GM19463 (cell line): ENCODE measurements around the gene MPPED1.

Experiments
- ATAC-seq: cut with Tn5 transposase; IDR thresholded peaks from one replicate; pipeline ENCODE4 v1.9.1; 2021; ENCODE audit warnings: mild to moderate bottlenecking, moderate library complexity; ENCODE audit not compliant: unreplicated experiment

The MPPED1 gene

DNA sequence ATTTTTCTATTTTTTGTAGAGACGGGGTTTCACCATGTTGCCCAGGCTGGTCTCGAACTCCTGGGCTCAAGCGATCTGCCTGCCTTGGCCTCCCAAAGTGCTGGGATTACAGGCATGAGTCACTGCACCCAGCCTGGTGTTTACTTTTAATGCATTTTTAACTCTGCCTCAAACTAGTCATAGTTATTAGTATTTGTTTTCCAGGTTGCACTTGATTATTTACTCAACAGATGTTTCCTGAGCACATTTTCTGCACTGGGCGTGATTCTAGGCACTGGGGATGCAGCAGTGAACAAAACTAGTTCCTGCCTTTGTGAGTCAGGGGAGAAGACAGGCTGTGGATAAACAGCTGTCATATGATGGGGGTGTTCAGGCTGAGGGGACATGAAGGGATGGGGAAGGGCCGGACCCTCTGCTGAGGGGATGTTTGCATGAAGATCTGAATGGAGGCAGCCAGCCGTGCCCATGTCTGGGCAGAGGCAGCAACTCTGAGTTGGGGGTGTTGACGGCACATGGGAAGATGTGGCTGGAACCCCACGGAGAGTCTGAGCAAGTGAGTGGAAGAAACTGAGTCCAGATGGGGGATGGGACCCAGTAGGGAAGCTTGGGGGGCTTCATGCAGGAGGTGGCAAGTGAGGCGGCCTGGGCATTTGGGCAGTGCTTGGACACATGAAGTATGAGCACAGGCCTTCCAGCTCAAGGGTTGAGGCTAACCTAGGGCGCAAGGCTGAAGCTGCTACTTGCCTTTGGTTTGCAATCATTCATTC lies 34.4 kb downstream of the MPPED1 start:
- no peak for ATAC-seq

DNA sequence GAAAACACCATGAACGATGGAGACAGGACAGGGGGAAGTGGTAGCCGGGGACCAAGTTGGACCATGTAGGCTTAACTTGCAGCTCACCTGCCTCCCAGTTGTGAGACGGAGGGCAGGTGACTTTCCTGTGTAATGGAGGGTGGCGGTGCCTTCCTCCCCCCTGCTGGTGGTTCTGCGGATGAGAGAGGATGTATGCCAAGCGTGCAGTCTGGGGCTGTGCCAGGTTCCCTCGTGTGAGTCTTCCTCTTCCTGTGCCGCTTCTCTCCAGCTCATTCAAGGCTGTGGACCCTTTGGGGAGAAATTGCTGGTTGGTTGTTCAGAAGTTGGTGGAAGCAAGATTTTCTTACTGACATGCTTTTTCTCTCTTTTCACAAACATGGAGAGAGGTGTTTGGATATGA lies 35.1 kb downstream of the MPPED1 start:
- no peak for ATAC-seq

DNA sequence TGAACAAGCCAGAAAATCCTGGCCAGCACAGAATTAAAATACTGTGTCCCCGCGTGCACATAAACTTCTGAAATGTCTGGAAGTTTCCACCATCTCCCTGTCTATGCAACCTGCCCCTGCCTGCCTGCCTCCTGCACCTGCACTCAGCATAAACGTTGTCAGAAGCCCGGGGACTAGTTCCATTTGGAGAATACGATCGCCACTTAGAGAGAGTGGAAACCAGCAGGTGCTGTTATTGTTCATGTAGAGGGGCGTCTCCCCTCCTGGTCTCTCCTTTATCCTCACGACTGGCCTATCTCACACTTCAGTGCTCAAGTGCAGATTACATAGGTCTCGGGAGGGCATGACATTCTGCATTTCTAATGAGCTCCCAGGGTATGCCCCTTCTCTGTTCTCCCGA lies 35.6 kb downstream of the MPPED1 start:
- ATAC-seq: no peak

DNA sequence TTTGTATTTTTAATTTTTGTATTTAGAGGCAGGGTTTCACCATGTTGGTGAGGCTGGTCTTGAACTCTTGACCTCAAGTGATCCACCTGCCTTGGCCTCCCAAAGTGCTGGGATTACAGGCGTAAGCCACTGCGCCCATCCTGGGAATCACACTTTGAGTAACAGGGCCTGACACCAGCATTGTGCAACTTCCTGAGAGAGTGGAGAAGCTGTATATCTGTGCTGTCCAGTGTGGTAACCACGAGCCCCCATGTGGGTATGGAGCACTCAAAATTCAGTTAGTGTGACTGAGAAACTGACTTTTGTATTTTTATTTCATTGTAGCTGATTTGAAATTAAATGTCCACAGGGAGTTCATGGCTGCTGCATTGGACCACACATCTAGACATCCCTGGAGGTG lies 36.2 kb downstream of the MPPED1 start:
- no peak for ATAC-seq

DNA sequence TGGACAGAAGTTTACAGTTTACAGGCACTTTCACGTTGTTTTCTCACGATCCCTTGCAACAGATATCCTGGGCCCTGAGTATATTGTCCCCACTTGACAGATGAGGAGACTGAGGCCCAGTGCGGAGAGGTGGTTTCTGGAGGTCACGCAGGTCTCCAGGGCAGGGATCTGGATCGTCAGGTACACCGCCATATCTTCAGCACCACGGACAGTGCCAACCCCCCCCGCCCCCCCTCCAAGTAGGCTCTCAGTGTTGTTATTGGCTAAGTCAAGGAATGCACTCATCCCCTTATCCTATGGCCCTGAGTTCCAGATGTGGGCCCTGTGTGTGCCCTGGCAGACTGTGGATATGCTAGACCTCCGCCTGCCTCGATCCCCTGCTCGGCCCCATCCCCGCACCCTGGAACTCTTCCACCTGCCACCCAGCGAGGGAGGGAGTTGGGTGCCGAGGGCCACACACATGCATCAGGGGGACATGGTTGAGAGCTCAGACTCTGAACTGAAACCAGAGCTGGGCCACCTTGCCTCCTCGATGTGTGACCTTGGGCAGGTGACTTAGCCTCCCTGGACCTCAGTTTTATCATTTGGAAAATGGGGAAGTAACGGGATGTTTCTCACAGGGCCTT lies 37.5 kb downstream of the MPPED1 start:
- ATAC-seq: no peak

DNA sequence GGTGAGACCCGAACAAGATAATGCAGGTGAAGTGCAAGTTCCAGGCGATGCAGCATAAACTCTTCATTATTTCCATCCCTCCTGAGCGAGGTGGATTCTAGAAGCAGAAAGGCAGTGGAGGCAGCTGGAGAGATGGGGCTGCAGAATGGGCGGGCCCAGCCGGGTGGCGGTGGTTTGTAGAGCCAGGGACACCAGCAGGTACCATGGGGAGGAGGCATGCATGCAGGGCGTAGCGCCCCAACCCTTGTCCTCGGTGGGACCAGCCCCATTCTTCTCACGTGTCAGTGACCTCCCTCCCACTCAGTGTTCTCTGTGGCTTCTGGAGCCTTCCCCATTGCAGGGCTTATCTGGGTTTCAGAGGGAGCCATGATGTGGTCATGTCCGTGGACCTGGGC lies 38.0 kb downstream of the MPPED1 start:
- ATAC-seq: no peak

DNA sequence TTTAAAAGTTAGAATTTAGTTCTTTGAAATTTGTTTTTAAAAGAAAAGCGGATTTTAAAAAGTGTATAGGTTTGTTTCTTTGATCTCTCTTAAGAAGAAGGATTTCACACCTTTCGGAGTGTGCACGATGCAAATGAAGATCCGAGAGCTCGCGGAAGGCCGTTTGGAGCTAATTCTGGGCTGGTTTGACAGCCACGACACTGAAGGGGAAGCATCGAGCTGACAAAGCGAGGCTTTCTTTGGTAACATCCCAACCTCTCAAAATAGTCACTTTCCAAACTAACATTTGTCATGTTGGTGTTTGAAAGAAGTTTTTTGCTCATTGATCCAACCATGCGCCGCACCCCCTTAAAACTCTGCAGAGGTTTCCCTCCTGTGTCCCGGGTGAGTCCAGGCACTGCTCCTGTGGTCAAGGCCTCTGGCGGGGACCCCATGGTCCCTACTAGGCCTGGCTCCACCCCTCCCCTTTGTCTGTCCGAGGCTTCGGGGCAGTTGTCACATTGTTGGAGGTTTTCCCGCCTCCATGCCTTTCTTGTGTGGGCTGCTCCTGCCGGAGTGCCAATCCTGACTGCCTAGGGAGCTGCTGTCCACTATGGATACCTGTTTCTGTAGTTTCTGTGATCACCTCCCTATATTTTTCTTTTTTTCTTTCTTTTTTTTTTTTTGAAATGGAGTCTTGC lies 39.7 kb downstream of the MPPED1 start:
- ATAC-seq: no peak

DNA sequence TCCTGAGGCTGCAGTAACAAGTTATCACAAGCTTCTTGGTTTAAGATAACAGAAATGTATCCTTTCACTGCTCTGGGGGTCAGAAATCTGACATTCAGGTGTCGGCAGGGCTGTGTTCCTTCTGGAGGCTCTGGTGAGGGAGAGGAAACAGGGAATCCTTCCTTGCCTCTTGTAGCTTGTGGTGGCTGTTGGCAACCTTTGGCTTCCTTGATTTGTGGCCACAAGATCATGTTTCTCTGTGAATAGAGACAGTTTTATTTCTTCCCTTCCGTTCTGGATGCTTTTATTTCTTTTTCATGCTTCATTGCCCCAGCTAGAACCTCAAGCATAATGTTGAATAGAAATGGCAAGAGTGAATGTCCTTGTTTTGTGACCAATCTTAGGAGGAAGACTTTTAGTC lies 44.0 kb downstream of the MPPED1 start:
- ATAC-seq: no peak

DNA sequence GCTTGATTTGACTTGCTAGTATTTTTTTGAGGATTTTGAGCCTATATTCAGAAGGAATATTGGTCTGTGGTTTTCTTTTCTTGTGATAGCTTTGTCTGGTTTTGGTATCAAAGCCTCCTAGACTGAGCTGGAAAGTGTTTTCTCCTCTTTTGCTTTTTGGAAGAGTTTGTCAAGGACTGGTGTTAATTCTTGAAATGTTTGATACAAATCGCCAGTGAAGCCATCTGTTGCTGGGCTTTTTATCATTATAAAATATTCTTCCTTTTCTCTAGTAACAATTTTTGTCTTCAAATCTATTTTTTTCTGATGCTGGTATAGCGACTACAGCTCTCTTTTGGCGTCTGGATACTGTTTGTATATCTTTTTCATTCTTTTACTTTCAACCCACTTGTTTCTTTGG lies 45.2 kb downstream of the MPPED1 start:
- ATAC-seq: no peak

DNA sequence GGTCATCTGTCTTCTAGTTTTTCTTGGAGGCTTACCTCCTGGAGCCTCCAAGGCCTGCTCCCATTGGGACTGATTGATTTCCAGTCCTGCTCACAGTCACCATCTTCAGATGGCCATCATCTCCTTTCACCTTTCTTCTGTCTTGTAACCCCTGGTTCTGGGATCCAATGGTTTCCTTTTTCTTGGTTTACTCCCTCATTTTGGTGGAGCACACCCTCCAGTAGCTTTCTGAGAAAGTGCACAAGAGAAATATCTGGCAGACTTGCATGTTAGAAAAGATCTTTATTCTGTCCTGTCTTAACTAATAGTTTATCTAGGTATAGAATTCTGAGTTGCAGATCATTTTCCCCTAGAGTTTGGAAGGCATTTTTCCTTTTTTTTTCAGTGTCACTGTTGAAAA lies 50.9 kb downstream of the MPPED1 start:
- no peak for ATAC-seq

DNA sequence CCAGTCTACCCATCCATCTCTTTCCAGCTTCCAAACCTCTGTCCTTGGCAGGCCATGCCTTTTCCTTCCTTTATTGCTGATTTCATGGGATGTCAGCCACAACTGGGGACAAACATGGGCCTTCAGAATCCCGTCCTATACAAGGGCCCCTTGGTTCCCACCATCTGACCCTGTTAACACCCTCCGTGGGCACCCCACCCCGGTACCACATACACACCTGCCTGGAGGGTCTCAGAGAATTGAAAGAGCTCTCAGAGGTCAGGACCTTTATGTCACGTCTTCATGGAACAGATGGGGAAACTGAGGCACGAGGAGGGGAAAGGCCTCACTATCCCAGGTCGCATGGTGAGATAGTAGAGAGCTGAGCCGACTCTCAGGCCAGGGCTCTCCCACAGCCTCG lies 53.0 kb downstream of the MPPED1 start:
- no peak for ATAC-seq

DNA sequence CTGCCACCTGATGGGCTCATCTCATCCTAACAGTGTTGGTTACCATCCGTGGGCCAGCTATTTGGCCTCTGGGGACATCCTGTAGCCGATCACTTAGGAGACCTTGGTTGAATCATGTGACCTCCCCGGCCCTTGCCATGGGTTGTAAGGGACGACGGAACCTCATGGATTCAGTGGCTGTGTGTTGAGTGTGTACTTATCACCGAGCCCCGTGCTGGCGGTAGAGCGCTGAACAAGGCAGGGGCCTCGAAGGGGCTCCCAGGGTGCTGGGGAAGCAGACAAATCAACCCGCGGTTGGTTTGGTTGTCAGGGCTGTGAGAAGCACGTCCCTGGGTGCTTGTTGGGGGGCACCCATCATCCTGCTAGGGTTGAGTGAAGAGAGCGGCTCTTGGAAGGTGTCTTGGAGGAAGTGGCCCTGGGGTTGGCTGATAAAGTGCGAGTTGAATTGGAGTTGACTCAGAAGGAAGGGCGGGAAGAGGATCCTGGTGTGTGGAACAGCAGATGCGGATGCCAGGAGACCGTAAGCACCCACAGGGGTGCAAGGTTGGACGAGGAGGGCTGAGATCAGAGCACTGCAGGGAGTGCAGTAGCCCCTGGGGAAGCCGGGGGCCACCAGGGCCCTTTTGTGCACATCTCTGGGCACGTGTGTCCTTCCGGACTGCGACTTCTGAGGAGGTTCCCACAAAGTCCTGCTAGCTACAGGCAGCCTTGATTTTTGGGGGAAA lies 53.6 kb downstream of the MPPED1 start:
- ATAC-seq: no peak

DNA sequence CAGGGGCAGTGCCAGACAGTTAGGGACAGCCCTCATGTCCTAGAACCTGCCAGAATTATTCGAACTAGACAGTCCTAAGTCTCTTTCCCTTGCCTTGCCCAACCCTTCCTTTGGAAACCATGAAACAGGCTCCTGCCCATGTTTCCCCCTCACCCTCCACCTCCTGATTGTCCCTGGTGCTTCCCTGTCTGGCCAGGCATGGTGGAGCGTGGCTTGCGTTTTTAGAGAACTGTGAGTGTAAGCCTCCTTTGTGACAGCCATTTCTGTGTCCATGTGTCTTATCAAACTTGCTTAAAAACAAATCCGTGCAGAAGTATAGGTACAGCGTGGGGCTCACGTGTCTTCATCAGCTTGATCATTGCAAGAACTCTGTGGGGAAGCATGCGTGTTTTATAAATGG lies 54.9 kb downstream of the MPPED1 start:
- no peak for ATAC-seq

DNA sequence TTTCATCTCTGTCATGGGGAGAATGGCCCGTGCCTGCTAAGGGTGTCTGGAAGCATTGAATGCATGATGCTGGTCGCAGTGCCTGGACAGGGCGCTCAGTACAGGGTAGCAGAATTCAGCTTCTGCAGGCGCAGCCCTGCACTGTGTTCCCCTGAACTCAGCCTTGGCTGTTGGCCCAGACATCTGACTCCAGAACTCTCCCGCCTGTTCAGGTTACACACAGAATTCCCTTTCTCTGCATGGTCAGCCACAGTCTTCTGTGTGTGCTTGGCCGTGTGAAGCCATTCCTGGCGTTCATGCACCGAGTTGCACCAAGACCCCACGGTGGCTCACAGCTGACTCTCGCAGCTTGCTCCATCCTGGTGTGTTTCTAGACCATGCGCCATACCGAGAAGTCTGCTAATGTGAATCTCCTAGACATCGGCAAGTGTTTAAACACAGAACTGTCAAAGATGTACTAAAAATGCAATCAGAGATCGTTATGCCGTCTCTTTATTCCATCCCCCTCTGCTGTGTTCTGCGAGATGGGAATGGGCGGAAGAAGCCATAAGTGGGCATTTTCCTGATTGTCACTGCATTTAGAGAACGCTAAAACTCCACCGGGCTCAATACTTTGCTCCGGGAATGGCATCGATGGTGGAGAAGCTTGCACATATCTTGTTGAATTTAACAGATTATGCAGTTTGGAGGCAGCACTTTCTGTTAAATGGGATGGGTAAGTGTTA lies 55.6 kb downstream of the MPPED1 start:
- ATAC-seq: no peak

DNA sequence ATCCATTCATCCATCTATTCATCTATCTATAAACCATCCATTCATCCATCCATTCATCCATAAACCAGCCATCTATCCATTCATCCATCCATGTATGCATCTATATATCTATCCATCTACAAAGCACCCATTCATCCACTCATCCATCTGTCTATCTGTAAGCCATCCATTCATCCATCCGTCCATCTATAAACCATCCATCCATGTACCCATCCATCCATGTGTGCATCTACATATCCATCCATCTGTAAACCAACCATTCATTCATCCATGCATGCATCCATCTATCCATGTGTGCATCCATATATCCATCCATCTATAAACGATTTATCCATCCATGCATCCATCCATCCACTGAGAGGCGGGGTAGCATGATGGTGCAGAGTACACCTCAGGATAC lies 58.4 kb downstream of the MPPED1 start:
- no peak for ATAC-seq

DNA sequence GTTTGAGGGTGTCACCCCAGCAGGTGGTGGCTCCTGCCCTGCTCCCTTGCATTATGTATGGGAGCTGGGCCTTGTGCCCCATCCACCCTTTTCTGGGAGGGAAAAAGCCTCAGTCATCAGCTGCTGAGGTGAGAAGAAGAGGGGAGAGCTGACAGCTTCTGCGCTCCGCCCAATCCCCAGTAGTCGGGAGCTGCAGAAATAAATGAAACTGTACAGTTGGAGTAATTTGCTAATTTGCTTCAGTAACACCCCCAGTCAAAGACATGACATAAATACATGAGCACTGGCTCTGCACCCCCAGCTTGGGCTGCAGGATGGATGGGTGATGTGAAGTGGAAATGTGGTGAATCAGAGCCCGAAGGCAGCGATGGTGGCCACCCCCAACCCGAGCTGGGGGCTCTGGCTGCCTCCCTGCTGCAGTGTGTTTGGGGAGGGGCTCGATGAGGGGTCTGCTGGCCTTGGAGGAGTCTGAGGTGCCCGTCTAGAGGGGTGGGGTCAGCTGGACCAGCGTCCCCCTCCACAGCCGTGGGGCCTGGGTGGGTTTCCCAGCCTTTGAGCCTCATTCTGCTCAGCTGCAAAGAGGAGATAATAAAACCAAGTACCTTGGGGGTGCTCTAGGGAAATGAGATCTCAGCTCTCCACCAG lies 59.2 kb downstream of the MPPED1 start:
- no peak for ATAC-seq

DNA sequence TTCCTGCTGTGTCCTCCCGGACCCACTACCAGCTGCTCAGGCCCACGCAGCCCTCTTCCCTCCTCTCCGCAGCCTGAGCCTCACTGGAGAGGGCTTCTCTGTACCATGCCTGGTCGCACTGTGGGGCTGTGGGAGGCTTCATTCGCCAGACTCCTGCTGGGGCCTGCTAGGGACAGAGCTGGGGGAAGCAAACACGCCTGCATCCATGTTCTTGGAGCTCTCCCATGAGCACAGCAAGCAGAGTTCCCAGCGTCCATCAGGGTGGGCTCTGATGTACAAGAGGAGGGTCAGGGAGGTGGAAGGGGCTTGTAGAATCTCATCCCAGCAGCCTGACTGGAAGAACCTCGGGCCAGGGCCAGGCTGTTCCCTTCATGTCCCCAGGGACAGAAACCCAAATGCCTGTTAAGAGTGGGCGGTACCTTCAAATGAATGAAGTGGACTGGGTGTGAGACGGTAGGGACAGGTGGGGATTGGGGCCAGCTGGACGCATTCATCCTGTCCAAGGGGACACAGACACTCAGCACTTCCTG lies 59.9 kb downstream of the MPPED1 start:
- no peak for ATAC-seq

DNA sequence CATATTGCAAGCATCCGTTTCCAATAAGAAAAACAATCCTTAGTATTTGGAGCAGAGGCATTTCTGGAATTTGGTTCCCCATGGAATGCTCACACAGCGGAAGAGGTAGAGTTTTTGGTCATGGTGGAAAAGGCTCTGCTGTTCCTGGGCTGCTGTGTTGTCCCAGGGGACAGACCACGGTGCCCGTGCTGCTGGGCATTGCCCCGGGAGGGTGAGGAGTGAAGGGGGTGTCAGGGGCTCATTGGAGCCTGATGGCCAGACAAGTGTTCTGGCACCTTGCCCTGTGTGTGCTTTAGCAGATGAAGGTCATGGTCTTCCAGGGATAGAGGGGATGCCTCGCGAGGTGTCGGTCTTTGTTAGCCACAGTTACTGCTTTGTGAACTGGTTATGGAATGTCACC lies 61.2 kb downstream of the MPPED1 start:
- ATAC-seq: no peak

DNA sequence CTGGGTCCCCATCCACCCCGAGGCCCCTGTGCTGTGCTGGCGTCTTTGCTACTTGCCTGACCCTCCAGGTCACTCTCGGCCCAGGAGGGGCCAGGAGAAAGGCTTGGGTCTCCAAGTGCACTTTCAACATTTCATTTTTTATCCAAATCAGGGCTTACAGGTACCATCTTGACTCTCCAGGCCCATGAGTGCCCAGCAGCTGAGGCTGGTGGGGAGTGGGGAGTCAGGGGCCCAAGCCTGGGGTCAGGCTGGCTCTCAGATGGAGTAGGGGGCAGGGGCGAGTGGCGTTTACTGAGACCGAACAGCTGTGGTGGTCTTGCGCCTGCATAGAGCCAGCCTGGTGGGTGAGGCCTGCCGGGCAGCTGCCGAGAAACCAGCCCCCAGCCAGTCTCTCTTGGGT lies 61.6 kb downstream of the MPPED1 start:
- no peak for ATAC-seq
